GM04504 (cell line): ENCODE results near the gene MAFB.
"Not testable (repeated sequence)": the region's sequence is repeated elsewhere in the genome, so short reads cannot be mapped to it uniquely, and the experiment has no call there.

Experiments used
- DNase-seq: peaks from one replicate; pipeline ENCODE4 v3.0.0-alpha.2; 2012; ENCODE audit warnings: low read depth

Gene MAFB

GRCh38 chr20:40689100-40689942, at the start of gene MAFB:
Gene MAFB (minus strand): TSS chr20:40689236. CDS start chr20:40688850, 386 bp downstream.
- DNase-seq: peak; percentile 88

GRCh38 chr20:40736468-40736867, 47.4 kb upstream of the MAFB start:
- DNase-seq: not testable (repeated sequence)

GRCh38 chr20:40728996-40729395, 40.0 kb upstream of the MAFB start:
- no peak for DNase-seq

DNA sequence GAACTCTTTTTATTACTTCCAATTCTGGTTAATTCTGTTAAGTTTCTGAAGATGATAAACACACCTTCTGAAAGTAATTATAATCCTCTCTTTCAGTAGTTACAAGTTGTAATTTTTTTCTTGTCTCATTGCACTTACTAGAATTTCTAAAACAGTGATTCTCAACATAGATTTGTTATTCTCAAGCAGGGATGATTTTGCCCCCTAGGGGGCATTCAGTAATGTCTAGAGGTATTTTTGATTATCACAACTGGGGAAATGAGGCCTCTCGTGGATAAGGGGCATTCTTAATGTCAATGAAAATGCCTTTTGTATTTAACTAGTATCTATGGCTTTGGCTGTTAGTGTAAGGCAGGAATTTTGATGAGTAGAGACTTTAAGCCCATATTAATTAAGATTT, 39.4 kb upstream of the MAFB start:
- DNase-seq: no peak

DNA sequence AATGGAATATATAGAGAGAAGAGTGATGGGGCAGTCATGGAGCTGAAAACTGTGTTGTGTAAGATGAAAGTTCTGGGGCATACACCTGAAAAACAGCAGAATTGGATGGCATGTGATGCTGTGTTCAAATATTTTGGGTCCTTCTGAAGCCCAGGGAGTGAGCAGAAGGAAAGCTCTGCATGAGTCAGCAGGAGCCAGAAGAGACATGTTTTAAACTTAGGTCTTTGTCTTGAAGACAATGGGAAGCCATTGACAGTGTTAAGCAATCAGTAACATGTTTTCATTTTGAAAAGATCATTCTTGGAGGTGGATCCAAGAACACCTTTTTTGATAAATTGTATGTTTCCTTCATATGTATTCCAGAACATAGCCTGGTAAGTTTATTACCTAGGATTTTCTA, 38.9 kb upstream of the MAFB start:
- no peak for DNase-seq

DNA sequence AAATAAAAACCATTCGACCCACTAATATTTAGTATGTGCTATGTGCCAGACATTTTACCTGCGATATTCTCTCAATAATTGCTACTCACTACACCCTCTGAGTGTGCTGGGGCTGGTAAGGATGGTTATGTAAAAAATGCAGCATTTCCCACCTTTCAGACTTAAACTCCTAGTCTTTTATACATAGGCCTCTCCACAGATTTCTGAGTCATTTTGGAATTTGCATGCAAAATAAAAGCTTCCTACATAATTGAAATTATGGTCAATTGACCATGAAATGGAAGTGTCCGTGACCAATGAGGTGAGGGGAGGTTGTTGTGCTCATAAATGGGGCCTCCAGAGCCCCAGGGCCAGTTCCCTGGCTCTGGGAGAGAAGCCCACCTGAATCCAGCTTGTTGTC, 37.7 kb upstream of the MAFB start:
- no peak for DNase-seq

GRCh38 chr20:40724566-40724965, 35.5 kb upstream of the MAFB start:
- no peak for DNase-seq

GRCh38 chr20:40720826-40721225, 31.8 kb upstream of the MAFB start:
- DNase-seq: no peak

DNA sequence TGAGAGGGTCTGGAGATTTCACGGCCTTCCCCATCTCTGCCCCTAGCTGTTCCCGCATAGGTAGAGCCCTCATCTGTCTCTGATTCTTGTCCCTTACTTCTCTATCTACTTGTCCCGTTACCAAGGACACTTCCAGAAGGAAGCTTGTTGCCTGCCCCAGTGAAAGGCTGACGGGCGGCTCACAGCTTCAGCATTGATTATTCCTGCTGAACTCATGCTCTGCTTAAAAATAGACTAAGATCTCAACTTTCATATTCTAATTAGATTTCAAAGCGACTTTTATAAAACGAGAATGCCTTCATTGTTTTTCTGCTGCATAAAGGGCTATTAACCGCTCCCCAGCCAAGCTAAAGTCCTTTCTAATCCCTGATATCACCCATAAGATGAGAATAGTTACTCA, 31.1 kb upstream of the MAFB start:
- DNase-seq: no peak

DNA sequence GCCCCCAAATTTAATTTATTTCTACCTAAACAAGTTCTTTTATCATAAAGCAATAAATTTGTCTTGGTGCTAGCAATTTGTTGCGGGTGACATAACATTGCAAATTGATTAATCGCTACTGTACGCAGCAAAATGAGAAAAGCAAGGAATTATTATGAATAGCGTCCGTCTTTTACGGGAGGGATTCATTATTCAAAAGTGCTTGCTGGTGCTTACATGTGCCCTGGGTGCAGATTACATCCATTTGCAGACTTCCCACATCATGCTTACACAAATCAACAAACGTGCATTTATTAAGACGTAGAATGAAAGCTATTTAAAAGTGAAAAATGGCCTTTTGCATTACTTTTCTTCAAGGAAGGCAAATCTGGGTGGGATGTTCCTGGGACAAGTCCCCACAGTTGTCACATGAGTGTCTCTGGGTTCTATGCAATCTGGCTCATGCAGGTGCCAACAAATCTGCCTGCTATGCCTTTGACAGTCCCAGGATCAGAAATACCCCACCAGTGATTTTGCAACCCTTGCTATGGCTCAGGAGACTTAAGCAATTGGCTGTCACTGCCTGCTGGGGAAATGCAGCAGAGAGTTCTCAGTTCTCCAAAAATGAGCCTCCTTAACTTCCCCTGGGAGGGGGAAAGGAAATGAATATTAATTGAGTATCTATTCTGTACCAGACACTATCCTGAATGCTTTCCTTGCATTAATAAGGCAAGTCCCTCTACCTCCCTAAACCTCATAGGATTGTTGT, 30.1 kb upstream of the MAFB start:
- DNase-seq: no peak

DNA sequence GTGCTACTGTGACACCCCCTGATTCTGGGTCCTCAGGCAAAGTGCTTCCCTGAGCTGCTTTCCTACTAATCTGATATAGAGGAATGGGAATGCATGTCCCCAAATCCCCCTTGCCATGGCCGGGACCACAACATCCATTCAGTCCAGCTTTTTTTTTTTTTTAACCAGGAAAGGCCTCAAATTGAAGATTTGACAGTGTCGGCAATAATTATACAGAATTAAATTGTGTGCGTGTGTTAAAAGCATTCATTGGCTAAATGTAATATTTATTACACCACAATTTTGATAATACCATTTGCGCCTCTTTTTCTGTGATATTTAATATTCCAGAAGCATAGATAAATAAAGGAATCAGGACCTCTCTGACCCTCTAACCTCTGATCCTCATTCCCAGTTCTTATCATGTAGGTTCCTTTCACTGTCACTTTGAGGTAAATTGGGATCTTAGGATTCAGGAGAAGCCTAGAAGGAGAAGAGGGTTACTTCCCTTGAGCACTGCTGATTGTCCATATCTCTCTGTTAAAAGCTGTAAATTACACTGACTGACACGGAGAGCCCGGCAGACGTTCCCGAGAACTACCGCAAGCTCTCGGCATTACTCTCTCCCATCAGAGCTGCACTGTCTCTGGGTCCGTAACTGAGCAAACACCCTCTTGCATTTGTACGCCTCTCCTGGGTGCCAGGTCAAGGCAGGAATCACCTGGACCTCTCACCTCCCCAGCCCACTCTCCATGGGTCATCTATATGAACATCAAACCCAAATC, 29.4 kb upstream of the MAFB start:
- no peak for DNase-seq

DNA sequence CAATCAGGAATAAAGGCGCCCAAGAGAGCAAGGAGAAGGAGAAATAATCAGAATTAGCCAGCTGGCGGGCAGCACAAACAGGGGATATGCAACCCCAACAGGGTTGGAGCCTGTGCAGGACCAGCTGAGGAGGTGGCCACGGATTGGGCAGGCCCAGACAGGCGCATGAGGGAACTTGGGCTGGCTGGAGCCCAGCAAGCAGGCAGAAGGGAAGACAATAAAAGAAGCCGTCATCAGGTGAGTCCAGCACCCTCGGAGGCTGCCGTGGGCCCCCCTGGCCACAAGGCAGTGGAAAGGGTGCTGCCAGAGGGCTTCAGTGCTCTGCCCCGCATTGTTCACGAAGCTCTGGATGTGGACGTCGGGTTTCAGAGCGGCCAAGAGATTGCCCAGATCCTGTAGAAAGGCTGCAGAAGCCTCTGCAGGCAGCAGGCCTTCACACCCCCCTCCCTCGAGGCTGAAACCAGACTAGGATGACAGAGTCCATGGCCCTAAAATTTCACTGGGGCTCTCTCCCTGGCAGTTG, 28.4 kb upstream of the MAFB start:
- no peak for DNase-seq

GRCh38 chr20:40715491-40715890, 26.5 kb upstream of the MAFB start:
- DNase-seq: no peak

DNA sequence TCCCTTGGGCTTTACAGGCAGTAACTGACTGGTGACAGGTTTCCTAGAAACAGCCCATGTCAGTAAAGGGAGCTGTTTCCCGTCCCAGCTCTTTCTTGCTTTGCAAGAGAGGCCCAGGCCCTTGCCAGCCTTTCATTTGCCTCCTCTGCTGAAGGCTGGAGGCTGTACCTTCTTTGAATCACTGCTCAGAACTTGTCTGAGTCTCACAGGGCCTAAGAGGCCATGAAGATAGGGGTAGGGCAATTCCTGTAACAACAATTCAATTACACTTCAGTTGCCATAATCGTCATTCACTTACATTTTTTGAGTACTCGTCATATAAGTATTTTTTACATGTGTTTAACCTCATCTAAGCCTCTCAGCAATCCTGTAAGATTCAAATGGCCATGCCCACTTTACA, 25.9 kb upstream of the MAFB start:
- no peak for DNase-seq

DNA sequence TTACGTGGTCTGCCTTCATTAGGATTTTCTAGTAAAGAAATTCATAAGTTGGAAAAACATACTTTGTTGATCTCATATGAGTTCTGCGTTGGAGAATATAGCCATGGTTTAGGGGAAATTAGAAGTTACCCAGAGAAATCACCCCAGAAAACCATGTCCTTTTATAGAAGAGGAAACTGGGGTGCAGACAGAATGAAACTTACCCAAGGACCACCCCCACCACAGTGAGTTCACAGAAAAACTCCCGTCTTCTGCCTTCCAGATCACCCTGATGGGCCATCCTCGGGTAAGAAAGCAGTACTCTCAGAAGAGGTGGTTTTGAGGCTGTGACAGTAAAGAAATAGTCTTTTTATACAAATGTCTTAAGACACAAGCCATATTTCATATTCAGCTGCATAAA, 25.1 kb upstream of the MAFB start:
- DNase-seq: no peak

DNA sequence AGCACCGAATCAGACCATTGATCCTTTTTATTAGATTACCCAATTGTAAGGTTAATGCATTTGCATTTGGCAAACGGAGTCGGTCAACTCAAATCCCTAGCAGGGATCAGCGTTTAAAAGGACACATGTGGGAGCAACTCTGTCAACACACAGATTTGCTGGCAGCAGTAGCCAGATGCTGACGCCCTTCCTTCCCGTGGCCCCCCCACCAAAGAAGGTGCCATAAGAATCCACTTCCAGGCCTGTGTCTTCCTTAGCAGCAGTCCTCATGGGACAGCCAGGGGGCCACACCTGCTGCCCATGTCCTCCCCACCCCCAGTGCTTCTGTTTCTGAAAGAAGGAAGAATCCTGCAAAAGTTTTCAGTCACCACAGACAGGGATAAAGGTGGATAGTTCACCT, 24.5 kb upstream of the MAFB start:
- no peak for DNase-seq

GRCh38 chr20:40711079-40711478, 22.0 kb upstream of the MAFB start:
- no peak for DNase-seq

- DNase-seq: no peak
Observed at GRCh38 chr20:40710603-40711002, 21.6 kb upstream of the MAFB start.

GRCh38 chr20:40706977-40707582, 18.0 kb upstream of the MAFB start:
- no peak for DNase-seq

DNA sequence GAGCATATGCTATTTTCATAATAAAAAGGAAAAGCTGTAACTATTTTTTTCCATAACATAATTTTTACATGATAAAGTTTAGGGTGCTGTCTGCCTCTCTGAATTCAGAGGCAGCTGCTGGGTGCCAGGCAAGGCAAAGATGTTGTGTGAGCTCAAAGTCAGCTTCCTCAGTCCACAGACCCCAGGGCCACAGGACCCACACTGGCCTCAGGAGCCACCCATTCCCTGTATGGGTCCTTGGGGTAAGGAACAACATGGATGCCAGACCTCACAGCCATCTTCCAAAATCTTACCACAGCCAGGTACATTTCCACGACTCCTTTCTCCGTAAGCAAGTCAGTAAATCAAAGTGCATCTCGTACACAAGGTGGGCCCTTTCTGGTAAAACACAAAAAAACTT, 16.4 kb upstream of the MAFB start:
- DNase-seq: no peak

DNA sequence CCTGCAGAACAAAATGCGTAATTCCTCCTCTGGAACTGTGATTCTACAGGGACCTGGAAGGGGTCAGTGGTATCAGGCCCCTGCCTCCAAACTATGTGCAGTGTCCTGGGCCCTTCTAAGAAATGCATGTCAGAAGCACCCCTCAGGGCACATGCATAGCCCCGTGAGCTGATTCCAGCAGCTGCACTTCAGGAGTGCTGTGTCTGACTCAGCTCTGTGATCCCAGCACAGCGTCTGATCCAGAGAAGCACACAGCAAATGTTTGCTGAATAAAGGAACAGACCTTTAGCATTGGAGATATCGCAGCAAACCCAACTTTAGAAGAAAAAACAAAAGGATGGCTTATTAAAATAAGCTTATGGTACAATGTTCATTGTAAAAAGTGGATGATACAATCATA, 15.8 kb upstream of the MAFB start:
- DNase-seq: no peak

GRCh38 chr20:40703975-40704530, 15.0 kb upstream of the MAFB start:
- DNase-seq: no peak
